NCI-H510A (cell line): ENCODE data around the gene PSMD13.

Source experiments
- DNase-seq: peaks from one replicate; lab custom pipeline; 2025; lab: John Stamatoyannopoulos, UW

Gene PSMD13

DNA sequence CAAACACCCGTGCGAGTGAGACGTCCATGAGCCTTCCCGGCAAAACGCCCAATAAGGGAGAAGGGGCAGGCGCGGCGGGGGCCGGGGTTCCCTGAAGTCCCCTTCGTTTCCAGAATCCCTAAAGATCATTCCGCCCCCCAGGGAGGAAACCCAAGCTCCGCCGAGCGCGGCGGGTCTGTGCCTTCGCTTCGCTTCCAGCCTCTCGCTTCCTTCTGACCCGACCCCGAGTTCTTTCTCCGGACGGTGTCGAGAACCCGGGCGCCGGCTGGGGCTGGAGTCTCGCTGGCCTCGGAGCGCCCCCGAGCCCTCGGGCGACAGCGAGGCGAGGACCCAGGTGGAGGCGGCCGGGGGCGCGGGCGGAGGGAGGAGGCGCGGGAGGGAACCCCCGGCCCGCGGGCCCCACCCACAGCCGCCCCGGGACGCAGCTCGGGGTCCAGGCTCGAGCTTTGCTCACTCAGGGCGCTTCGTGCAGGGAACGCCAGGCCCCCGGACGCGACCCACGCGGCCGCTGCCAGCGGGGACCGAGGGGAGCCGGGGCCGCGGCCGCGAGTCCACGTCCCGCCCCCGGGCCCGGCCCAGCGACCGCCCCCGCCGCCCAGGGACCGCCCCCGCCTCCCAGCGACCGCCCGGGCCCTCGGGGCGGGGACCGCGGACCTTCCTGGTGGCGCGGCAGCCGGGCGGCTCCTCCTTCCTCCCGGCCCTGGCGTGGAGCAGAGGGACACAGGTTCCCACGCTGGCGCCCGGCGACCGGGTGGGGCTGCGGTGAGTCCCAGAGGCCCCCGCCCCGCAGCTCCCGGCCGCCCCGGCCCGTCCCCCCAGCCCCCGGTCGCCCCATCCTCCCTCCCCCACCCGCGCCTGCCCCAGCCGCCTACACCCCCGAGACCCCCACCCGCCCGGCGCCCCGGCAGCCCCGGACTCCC lies 52.0 kb downstream of the PSMD13 start, which contains the start of gene PGGHG:
PGGHG (plus strand) TSS at position 649 of the 920 bp plus-strand sequence. CDS start 691 bp downstream, outside the sequence.
- DNase-seq, result peak; percentile 32

- no peak for DNase-seq
Measured at GRCh38 chr11:289398-289711, 52.6 kb downstream of the PSMD13 start.

GRCh38 chr11:289712-290620 lies 53.2 kb downstream of the PSMD13 start:
- no peak for DNase-seq

GRCh38 chr11:290621-291231 lies 54.0 kb downstream of the PSMD13 start:
- DNase-seq, result no peak

DNA sequence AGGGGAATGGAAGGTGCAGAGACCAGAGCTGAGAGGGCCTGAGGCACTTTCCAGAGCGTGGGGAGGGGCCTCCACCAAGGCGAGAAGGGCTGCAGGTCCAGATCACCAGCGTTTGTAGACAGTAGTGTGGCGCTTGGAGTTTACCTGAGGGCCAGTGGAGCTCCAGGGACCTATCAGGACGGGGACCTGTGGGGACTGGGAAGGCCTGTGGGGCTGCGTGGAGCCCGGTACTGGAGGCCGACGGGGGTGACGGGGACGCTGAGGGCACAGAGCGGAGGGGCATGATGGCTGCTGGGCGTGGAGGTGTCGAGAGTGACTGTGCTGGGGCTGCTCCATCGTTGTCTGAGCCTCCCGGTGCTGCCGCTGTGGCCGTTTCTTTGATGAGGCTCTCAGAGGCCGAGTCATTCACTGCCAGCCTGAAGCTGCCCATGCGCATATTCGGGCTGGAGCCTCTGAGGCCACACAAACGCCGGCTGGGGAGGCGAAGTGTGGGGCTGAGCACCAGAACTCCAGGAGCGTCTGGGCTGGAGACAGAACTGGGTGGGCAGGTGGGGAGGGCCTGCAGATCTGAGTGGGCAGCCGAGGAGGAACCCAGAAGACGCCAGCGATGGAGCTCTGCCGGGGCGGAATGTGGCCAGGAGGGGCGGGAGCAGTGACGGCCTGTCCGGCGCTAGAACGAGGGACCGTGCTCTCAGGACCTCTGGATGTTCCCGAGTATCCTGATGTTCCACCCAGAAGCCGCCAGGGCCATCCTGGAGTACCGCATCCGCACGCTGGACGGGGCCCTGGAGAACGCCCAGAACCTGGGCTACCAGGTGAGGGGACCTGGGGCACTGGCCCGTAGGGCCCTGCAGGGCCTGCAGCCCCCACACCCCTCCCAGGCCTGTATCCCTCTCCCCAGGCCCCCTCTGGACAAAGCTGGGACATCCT lies 54.8 kb downstream of the PSMD13 start:
- no peak for DNase-seq

DNA sequence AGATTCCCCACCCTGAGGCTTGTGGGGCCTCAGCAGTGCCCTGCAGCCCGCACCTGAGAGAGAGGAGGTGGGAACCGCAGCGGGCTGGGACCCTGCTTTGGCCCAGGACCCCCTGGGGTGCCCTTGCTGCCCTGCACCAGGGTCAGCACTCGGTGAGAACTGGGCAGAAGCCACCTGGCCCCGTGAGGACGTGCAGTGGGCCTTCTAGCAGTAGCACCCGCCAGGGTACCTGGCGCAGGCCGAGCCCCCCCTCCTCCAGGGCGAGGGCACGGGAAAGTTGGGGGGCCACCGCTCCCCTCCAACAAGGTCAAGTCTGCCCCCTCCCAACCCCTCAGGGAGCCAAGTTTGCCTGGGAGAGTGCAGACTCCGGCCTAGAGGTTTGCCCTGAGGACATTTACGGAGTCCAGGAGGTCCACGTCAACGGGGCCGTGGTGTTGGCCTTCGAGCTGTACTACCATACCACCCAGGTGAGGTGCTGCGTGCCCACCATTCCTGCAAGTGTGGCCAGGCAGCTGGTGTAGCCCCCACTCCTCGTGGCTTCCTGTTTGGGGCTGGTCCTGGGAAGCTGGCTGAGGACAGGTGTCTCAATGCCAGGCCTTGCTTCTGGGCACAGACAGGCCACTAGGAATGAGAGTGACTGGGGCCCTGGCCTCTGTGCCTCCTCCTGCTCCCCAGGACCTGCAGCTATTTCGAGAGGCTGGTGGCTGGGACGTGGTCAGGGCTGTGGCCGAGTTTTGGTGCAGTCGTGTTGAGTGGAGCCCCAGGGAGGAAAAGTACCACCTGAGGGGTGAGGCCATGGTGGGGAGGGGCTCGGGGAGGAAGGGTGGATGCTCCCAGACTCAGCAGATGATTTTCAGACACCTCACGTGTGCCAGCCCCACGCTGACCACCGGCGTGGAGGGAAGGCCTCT lies 55.7 kb downstream of the PSMD13 start:
- DNase-seq, result no peak

- no peak for DNase-seq
Measured at GRCh38 chr11:293271-293851, 56.6 kb downstream of the PSMD13 start.

- no peak for DNase-seq
Measured at GRCh38 chr11:293852-294661, 57.3 kb downstream of the PSMD13 start.

DNA sequence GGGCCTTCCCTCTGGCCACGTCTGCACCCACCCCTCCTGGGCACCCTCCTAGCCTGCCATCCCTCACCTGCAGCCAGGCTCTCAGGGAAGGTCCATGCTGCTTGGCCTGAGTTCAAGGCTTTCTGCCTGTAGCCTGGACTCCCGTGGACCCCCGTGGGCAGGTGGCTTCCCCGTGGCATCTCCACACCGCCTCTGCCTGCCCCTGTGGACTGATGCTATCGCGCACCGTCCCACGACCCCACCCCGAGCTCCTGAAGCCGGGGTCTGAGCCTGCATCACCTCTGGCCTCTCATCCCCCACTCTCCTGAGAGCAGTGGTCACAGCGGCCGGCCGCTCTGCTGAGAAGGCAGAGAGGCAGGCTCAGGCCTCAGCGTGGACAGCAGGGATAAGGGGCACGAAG lies 58.0 kb downstream of the PSMD13 start:
- no peak for DNase-seq

DNA sequence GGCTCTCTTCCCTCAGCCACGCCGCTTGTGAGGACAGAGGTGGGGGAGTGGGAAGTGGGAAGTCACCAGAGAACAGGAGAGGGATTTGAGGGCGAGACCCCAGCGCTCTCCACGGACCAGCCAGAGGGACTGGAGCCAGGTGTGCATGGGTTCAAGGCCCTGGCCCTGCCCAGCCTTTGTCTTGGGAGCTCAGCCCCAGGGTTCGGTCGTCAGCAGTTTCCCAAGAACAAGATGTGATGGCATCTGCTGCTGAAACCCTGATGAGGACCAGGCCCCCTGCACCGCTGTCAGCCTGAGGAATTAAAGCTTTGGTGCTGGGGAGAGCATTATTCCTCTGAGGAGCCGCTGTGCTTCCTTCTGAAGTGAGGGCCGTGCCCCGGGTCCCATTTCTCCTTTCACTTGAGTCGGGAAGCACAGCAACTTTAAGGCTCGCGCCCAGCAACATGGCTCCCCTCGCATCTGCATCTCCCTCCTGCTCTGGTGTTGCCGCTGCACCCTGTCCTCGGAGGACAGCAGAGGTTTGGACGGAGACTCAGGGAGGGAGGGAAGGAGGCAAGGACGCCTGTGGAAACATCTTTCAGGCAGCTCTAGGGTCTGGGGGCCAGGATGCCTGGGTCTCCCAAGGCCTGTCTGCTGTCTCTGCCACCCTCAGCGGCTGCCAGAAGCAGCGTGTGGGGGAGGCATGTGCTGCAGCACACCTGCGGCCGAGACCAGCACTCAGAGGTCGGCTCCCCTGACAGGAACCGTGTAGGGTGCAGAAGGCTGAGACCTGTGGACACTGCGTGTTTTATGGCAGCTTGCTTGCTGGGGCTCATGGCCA lies 58.8 kb downstream of the PSMD13 start:
- no peak for DNase-seq

DNA sequence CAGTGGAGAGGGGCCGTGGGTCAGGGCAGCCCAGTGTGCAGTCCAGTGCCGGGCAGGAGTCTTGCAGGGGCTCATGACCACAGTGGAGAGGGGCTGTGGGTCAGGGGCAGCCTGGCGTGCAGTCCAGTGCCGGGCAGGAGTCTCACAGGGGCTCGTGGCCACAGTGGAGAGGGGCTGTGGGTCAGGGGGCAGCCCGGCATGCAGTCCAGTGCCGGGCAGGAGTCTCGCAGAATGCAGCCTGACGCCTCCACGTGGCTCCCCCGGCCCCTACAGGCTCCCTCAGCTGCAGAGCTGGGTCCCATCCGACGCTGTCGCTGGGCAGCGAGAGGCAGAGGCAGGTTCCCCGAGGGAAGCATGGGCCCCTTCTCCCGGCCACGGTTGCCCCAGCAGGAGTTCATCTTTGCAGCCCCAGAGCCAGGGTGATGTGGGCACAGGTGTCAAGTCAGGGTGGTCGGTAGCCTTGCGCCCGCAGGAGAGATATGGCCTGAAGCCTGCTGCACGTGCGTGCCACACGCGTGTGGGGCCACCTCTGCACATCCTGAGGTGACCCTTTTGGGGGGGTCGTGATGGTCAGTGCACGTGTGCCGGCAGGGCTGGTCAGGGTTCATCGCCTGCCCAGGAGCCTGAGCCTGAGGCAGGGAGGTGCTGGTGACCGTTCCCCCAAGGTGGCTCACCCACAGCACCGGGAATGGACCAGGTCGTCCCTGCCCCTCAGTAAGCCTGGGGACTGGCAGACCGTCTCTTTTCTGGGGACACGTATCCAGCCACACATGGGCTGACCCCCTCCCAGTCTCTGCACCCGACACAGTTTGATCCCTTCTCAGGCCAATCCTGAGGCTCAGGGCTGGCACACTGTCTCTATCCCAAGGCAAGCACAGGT lies 59.6 kb downstream of the PSMD13 start:
- DNase-seq, result no peak

DNA sequence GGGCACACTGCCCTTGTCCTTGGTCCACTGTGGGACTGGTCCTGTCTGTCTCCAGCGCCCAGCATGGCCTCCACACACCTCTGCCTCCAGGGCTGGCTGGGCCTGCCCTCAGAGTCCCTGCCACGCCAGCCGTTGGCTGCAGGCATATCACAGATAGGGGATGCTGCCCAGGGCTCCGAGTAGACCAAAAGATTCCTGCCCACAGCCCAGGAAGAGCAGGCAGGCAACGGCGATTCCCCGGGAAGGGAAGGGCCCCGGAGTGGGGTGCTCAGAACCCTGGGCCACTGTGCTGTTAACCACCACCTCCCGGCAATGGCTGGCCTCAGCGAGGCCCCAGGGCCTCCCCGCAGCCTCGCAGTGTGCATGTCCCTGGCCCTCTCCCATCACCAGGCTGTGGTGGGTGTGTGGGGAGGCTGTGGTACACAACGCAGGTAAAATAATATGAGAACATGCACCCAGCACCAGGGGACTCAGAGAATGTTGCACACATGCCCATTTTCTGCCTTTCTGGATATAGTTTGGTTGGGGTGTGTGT lies 60.3 kb downstream of the PSMD13 start:
- DNase-seq, result no peak

DNA sequence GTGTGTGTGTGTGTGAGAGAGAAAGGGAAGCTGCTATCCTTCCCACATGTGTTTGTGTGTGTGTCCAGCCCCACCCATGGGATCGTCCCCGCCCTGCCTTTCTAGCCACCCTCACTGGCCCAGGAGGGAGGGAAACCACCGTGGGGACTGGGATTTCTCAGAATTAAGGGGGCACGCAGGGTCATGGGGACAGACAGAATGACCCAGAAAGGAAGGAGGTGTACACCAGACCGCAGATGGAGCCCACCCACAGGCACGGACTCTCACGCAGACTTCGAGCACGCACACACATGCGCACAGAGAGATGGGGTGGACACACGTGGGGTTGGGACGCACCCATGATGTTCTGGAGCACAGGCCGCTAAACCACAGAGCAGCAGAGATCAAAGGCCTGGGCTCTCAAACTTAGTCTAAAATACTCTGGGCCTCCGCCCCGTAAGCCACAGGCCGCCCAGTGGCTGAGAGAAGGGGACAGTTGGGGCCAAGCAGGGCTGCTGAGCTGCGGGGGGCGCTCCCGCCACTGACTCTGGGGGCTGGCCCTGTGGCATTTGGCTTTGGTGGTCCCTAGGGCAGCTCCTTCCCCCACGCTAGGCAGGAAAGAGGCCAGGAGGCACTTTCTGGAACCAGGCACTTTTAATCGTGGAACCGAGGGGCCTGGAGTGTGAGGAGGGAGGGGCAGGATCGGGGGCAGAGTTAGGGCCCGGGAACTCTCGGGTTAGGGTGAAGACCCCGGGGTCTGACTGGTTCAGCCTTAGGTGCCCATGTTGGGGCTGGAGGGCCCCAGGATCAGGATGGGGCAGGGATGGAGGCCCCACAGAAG lies 61.0 kb downstream of the PSMD13 start:
- DNase-seq, result no peak

- DNase-seq, result no peak
Measured at GRCh38 chr11:298406-299065, 61.8 kb downstream of the PSMD13 start.
